ENCODE data around the gene HORMAD2.
"Not testable (repeated sequence)": the region's sequence is repeated elsewhere in the genome, so short reads cannot be mapped to it uniquely, and the experiment has no call there.

Gene HORMAD2

DNA sequence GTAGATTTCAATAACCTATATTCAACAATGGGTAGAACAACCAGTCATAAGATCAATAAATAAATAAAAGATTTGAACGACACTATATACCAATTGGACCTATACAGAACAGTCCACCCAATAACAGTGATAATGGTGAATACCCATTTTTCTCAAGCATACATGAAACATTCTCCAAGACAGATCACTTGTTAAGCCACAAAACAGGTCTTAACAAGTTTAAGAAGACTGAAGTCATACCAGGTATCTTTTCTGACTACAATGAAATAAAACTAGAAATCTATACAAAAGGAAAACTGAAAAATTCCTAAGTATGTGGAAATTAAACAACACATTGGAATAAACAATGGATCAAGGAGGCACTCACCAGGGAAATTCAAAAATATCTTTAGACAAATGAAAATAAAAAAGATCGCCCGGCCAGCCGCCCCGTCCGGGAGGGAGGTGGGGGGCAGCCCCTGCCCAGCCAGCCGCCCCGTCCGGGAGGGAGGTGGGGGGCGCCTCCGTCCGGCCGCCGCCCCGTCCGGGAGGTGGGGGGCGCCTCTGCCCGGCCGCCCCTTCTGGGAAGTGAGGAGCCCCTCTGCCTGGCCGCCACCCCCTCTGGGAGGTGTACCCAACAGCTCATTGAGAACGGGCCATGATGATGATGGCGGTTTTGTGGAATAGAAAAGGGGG, 20.8 kb upstream of the HORMAD2 start:
- not testable (repeated sequence) for DNase-seq

DNA sequence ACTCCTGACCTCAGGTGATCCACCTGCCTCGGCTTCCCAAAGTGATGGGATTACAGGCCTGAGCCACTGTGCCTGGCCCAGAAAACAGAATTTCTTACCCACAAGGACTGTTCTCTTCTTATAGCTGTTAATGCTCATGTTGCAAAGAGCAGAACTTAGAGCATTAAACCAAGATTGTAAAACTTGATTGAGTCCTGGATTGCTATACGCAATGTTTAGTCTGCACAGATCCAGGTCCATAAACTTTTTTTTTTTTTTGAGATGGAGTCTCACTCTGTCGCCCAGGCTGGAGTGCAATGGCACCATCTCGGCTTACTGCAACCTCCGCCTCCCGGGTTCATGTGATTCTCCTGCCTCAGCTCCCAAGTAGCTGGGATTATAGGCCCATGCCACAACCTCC, 19.2 kb upstream of the HORMAD2 start:
- DNase-seq = not testable (repeated sequence)

DNA sequence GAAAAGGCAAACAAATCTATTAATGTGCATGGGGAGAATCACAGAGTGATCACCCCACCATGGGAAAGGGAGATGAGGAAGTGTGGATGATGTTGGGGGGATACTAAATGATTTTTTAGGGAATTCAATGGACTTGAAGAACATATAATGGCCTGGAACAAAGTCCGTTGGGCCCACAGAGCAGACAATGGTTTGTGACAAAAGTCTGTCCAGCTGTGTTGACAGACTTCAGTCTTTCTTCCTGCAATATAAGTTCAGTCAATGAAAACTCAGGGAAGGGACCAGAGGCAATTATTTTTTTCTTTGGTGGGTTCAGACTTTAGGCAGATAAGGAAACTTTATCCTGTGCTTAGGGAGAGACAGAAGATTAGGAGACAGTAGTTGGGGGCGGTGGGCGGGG, 18.0 kb upstream of the HORMAD2 start:
- no peak for DNase-seq

DNA sequence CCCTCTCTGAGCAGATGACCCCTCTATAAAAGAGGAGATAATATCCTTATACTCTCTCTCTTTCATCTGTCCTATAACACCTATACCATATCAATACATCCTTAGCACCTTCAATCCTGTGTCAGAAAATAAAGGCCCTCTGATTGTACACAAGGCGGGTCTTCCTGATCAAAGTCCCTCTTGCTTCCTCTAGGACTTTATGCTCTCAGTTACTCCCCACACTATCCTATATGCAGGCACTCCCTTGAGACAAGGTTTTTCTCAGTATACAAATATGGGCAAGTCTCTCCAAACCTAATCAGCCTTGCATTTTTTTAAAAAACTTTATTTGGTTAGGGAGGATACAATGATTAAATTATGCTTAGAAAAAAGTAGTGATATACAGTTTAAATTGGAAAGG, 17.3 kb upstream of the HORMAD2 start:
- no peak for DNase-seq

DNA sequence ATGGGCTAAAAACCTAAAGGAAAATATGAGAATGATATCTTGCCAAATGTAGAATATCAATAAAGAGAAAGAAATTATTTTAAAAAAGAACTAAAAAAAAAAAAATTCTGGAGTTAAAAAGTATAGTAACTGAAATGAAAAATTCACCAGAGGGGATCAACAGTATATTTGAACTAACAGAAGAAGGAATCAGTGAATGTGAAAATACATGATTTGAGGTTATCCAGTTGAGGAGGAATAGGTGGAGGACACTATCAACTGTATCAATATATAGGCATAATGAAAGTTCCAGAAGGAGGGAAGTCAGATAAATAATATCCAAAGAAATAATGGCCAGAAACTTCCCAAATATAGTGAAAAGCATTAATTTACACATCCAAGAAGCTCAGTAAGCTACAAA, 16.1 kb upstream of the HORMAD2 start:
- no peak for DNase-seq

DNA sequence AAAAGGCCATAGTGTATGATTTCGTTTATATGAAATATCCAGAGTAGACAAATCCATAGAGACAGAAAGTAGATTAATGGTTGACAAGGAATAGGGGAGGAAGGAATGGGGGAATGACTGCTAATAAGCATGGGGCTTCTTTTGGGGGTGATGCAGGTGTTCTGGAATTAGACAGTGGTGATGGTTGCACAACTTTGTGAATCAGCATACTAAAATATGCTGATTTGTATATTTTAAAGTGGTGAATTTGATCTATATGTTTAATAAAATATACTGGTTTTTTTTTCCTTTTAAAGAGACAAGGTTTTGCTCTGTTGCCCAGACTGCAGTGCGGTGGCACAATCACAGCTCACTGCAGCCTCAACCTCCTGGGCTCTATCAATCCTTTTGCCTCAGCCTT, 6.5 kb upstream of the HORMAD2 start:
- DNase-seq = no peak

DNA sequence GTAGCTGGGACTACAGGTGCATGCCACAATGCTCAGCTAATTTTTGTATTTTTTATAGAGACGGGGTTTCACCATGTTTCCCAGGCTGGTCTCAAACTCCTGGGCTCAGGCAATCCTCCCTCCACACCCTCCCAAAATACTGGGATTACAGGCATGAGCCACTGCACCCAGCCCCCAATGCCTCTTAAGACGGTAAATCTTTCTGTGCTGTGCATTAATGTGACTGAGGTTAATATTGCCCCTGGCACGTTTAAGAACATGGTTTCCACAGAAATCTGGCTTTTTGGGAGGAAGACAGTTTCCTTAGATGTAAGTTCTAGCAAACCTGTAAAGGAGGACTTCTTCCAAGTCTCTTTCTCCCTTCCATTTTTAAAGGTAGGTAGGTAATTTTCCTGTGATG, 6.1 kb upstream of the HORMAD2 start:
- no peak for DNase-seq

DNA sequence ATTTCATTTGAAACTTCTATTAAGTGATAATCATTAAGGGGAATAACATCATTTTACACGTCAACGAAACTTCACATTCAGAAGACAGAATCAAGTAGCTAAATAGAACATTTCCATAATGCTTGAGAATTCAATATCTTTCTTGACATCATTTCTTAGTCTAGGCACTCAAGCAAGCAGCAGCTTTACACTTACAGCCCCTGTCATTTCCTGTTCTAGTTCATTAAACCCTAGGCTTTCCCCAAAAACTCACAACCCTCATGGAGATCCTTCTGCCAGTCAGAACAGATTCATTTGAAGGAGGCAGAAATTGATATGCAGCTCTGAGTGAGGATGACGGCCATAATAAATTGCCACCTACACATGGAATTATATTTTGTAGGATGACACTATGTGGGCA, 5.3 kb upstream of the HORMAD2 start:
- DNase-seq = no peak

DNA sequence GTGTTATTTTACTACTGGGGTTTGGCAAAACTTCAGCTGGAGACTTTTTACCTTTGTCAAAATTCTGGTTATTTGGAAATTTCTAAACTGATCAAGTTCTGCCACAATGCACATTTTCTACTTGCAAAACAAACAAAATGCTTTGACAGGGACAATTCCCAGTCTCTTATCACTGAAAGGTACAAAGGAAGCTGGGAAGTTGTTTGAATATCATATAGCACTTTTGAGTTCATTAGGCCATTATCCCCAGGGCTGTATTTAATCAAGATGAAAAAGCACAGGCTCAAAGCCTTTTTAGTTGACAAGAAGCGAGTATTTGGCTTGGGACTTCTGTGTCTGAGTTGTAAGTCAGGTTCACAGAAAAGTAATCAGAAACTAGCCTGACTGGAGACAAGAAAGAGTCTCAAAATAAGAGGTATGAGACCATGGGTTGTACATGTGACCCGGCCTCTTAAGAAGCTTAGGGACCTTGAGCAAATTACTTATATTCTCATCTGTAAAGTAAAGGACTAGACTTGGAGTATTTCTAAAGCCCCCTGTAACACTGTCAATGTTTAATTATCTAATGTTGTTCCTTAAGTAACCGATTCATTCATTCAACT, 2.9 kb upstream of the HORMAD2 start:
- no peak for DNase-seq

DNA sequence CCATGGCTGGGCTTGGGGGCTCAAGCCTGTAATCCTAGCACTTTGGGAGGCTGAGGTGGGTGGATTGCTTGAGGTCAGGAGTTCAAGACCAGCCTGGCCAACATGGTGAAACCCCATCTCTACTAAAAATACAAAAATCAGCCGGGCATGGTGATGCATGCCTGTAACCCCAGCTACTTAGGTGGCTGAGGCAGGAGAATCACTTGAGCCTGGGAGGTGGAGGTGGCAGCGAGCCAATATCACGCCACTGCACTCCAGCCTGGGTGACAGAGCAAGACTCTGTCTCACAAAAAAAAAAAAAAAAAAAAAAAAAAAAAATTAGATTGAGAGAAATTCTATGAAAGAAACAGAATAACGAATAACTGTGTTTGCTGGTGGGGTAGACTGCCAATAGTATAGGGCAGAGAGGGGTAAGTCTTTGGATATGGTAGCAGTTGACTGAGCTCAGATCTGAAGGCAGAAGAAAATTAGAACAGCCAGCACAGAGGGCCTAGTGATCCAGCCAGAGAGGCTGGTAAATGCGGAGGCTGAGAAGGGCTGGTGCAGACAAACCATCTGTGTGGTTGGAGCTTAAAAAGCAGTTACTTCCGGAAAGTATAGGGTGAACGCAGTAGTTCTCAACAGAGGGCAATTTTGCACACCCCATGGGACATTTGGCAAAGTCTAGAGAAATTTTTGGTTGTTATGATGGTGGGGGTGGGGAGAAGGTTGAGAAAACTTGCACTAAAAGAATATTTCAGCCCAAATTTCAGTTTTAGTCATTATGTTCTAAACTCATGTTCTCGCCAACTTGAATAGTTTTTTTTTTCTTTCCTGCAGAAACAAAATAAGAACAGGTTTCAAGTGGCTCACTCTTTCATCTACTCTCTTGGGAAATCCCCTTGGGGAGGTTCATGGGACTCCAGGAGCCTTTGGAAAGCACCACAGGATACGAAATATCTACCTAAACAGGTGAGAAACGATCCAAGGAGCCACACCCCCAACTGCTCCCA, 1.6 kb upstream of the HORMAD2 start:
- DNase-seq = peak in 1 of 2 donors; percentile 25

DNA sequence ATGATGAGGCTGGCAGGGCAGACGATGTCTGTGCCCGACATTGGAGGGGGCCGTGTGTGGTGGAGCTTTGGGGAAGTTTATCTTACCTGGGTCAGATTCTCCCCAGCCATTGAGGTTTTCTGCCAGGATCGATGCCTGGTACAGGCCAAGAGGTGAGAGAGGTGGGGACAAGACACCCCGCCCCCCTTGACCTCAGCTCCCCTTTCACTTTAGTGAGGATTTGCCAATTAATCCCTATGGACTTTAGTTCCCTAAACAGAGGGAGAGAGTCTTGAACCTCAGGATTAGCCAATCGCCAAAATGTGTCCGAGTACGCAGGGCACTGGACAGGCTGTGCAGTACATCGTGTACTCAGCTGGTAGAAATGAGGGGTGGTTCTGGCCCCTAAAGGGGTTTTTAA, 541 bp downstream of the HORMAD2 start:
- no peak for DNase-seq

DNA sequence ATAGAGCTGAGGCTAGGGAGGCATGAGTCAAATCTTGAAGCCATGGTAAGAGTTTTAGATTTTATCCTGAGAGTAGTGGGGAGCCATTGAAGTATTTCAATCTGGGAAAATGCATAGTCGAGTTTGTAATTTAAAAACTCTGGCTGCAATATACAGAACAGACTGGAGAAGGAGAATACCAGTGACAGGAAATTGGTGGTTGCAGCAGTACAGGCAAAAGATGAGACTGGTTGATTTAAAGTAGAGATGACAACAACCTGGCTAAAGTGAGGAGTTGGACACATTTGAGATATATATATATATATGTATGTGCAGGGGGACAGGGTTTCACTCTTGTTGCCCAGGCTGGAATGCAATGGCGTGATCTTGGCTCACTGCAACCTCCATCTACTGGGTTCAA, 6.2 kb downstream of the HORMAD2 start:
- DNase-seq = no peak

DNA sequence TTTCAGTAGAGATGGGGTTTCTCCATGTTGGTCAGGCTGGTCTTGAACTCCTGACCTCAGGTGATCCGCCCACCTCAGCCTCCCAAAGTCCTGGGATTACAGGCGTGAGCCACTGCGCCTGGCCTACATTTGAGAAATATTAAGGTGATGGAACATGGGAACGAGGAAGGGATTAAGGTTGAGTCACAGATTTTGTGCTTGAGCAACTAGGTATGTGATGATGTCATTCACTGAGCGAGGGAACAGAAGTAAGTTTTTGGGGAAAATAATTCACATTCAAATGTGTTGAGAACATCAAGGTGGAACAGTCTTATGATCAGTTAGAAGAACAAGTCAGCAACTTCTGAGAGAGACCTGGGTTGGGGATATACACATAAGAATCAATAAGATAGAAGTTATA, 6.8 kb downstream of the HORMAD2 start:
- DNase-seq = not testable (repeated sequence)

DNA sequence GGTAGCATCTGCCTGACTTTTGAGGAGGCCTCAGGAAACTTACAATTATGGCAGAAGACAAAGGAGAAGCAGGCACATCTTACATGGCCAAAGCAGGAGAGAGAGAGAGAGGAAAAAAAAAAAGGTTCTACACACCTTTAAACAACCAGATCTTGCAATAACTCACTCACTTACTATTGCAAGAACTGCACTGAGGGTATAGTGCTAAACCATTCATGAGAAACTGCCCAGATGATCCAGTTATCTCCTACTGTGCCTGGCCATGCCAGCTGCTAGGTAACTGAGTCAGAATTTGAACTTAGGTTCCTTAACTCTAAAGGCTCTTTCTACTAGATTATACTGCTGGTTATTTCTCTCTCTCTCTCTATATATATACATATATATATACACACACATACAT, 7.3 kb downstream of the HORMAD2 start:
- no peak for DNase-seq

DNA sequence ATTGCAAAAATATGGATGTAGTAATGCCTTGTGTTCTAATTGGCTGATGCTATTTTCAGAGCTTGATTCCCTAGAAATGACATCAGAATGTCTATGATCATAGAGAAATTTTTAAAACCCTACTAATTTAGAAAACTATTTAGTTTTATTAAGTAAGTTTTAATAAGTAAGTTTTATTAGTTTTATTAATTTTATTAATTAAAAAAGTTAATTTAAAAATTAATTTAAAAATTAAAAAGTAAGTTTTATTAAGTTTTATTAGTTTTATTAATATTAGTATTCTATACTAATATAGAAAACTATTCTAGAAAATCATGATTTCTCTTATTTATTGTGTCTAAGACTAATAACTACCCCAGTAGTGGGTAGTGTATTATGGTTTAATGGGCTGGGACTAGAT, 8.2 kb downstream of the HORMAD2 start:
- no peak for DNase-seq

DNA sequence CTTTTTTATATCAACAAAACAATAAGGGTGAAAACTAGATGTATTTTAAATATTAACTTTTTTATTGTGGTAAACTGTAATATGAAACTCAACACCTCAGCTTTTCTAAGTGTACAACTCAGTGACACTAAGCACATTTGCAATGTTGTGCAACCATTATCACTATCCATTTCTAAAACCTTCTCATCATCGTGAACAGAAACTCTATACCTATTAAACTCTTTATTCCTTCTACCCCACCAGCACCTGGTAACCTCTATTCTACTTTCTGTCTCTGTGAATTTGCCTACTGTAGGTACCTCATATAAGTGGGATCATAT, 9.4 kb downstream of the HORMAD2 start:
- no peak for DNase-seq

DNA sequence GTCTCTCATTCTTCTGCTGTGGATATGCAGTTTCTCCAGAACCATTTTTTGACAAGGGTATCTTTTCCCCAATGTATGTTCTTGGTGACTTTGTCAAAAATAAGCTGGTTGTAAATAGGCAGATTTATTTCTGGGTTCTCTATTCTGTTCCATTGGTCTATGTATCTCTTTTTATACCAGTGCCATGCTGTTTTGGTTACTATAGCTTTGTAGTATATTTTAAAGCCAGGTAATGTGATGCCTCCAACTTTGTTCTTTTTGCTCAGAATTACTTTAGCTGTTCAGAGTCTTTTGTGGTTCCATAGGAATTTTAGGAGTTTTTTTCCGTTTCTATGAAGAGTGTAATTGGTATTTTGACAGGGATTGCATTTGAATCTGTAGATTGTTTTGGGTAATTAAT, 12.4 kb downstream of the HORMAD2 start:
- DNase-seq = no peak

DNA sequence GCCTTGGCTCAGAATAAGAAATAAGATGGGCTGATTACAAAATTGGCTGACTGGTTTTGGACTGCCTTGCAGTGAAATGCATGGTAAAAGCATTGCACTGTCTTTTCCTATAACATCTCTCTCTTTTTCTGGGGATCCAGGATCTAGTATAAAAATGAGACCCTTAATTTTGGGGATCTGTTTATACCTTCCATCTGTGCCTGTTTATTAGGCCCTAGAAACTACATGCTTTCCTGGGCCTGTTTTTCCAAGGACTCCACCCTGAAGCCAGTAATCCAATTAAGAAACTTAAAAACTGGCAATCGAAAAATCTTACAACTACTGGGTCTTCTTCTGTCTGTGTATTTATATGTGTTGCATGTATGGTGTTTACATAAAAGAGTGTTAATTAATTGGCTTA, 14.5 kb downstream of the HORMAD2 start:
- no peak for DNase-seq

DNA sequence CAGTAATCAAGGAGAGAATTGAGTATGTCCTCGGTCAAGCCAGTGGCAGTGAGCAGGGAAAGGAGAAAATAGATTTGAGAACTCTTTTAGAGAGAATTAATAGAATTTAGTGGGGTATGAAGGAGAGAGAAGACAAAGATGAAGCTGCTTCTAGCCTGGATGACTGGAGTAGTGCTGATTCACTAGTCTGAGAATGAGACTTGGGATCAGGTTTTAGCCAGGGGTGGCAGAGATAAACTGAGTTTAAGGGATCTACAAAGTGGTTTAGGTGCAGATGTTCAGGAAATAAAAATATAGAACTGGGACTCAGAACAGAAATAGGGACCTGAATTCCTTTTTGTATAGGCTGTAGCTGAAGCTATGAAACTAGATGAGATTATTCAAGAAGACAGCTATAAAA, 17.6 kb downstream of the HORMAD2 start:
- no peak for DNase-seq

DNA sequence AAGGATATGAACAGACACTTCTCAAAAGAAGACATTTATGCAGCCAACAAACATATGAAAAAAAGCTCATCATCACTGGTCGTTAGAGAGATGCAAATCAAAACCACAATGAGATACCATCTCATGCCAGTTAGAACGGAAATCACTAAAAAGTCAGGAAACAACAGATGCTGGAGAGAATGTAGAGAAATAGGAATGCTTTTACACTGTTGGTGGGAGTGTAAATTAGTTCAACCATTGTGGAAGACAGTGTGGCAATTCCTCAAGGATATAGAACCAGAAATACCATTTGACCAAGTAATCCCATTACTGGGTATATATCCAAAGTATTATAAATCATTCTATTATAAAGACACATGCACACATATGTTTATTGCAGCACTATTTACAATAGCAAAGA, 20.5 kb downstream of the HORMAD2 start:
- DNase-seq = peak in 1 of 2 donors; percentile 19

DNA sequence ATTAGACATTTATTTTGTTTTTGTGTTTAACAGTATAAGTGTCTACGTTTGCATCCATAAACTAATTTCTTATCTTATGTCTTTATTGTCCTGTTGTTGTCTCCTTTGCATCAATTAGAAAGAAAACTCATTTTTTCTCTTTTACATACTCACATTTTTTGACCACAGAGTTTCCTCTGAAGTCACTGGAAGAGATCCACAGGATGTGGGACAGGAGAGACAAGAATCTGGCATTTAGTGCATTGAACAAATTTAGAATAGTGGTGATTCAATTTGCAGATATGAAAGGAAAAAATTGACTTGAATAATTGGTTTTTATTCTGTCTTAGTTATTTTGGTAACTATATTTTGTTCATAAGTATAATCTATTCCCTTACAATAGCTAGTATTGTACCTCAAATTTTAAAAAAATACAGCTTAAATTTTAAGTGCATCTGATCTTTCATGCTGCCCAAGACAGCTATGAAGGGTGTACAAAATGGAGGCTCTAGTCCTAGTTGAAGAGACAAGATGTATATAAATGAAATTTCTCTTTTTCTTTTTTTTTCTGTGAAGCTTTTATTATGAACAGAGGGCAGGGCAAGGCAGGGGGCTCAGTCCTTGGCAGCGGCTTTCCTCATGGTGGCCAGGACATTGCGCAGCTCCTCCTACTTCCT, 24.4 kb downstream of the HORMAD2 start:
- DNase-seq = peak in 1 of 2 donors; percentile 40

DNA sequence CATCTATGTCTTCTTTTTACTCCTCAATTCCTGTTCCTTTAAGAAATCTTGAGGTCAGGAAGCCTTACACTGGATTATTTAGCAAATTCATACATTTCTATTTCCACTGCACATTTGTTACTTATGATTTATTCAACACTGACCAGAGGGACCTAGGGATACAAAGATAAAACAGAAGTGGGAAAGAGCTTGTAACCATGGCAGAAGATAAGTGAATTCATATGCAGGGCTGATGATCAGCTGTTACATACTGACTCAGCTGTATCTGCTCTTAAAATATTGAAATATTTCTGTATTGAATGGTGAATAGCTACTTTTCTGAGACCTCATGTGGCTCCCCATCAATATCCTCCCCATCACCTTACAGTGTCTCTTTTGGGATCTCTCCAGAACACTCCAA, 25.2 kb downstream of the HORMAD2 start:
- DNase-seq = no peak

DNA sequence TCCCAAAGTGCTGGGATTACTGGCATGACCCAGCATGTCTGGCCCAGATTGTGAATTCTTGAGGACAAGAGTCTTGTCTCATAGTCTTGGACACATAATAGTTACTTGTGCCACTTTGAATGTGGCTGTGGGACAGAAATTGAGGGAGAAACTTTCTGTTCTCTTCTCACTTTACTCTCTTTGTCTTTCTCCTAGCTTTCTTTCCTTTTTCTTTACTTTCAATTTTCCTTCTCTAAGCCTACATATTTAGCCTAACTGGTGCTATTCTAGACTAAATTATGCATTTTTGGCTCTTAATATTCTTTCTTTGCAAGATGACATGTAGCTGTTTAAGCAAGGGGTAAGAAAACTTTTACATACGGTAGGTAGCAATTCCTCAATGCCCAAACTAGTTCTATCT, 33.2 kb downstream of the HORMAD2 start:
- no peak for DNase-seq

DNA sequence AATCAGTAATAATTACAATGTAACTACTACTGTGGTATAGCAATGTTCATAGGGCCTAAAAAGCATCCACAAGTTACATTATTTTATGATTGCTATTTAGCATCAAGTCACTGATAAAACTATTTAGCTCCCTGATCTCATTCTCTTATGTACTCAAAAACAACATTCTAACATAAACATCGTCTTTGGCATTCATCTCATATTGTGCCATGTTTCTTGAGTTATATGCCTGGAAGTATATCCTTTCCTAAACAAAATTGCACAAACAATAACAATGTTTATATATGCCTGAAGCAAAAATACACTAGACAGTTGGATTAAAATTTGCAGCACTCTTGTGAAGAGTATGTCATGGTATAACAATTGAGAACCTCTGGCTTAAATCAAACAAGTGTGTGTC, 34.1 kb downstream of the HORMAD2 start:
- DNase-seq = no peak

Data from CD4-positive, alpha-beta T cell treated with Interleukin-4 for 1 hour (primary cell).